Measurements from ENCODE around the gene PYGB. TPM values are rescaled to one million over a fixed set of nuclear protein-coding genes. Genes with fewer than 3 reads are reported as not detected.
"Not testable (repeated sequence)": the region's sequence is repeated elsewhere in the genome, so short reads cannot be mapped to it uniquely, and the experiment has no call there.

Gene PYGB
- total and polyA plus RNA-seq, 4 donors = 30.3 to 90.3 (median 47.3) TPM

GRCh38 chr20:25259358-25259757, 11.5 kb downstream of the PYGB start:
- no peak overlapping the region for H3K9ac ChIP-seq (ENCODE audit: insufficient read depth in 1 of 2, low read length in 2 of 2)
- WGBS, 2 donors = 90 to 97% methylated on average over 12 of the region's 12 CpGs

GRCh38 chr20:25259788-25260254, 11.9 kb downstream of the PYGB start:
- Histone ChIP-seq H3K9ac (ENCODE audit: insufficient read depth in 1 of 2, low read length in 2 of 2) (no peak overlapping the region), H3K4me1 (ENCODE audit: control insufficient read depth in 5 of 5, insufficient read depth in 5 of 5, low read length in 5 of 5) (peaks cover 0 to 5% (median 0%) of the 10 kb centered on the region in 5 donors), H3K9me3 (ENCODE audit: control insufficient read depth in 4 of 4, insufficient read depth in 3 of 4, low read length in 3 of 4) (no peaks in the 10 kb centered on the region), H3K27ac (ENCODE audit: low read depth in 1 of 2, low read length in 1 of 2) (no peak overlapping the region), H3K36me3 (ENCODE audit: control insufficient read depth in 4 of 4, insufficient read depth in 4 of 4, low read length in 4 of 4) (peaks cover 6 to 14% (median 8%) of the 10 kb centered on the region in 4 donors), H3K27me3 (ENCODE audit: control insufficient read depth in 3 of 3, insufficient read depth in 3 of 3, low read length in 2 of 3) (no peaks in the 10 kb centered on the region), H3K4me3 (no peak overlapping the region)
- 96% methylated on average over 9 of the region's 9 CpGs for WGBS, 2 donors
- no peak for TF ChIP-seq CTCF (IDR thresholded peaks at IDR 0.05; ENCODE audit: control extremely low read depth, extremely low read depth)
- no peak for DNase-seq
- ATAC-seq (ENCODE audit: insufficient read depth, low FRiP score) = no peak

More at GRCh38 chr20:25259358-25259757, 11.5 kb downstream of the PYGB start:
- Histone ChIP-seq H3K27ac (ENCODE audit: low read depth in 1 of 2, low read length in 1 of 2) (no peak overlapping the region), H3K36me3 (ENCODE audit: control insufficient read depth in 4 of 4, insufficient read depth in 4 of 4, low read length in 4 of 4) (peaks cover 6 to 14% (median 8%) of the 10 kb centered on the region in 4 donors), H3K9me3 (ENCODE audit: control insufficient read depth in 4 of 4, insufficient read depth in 3 of 4, low read length in 3 of 4) (no peaks in the 10 kb centered on the region), H3K27me3 (ENCODE audit: control insufficient read depth in 3 of 3, insufficient read depth in 3 of 3, low read length in 2 of 3) (no peaks in the 10 kb centered on the region), H3K4me1 (ENCODE audit: control insufficient read depth in 5 of 5, insufficient read depth in 5 of 5, low read length in 5 of 5) (peaks cover 0 to 5% (median 0%) of the 10 kb centered on the region in 5 donors), H3K4me3 (no peak overlapping the region)
- ATAC-seq (ENCODE audit: insufficient read depth, low FRiP score) (no peak), DNase-seq (no peak)
- no peak for TF ChIP-seq CTCF (IDR thresholded peaks at IDR 0.05; ENCODE audit: control extremely low read depth, extremely low read depth)

- H3K27ac ChIP-seq (ENCODE audit: low read depth in 1 of 2, low read length in 1 of 2); H3K4me1 ChIP-seq (ENCODE audit: control insufficient read depth in 5 of 5, insufficient read depth in 5 of 5, low read length in 5 of 5); H3K9ac ChIP-seq (ENCODE audit: insufficient read depth in 1 of 2, low read length in 2 of 2); H3K27me3 ChIP-seq (ENCODE audit: control insufficient read depth in 3 of 3, insufficient read depth in 3 of 3, low read length in 2 of 3); H3K9me3 ChIP-seq (ENCODE audit: control insufficient read depth in 4 of 4, insufficient read depth in 3 of 4, low read length in 3 of 4); ATAC-seq (ENCODE audit: insufficient read depth, low FRiP score); H3K4me3 ChIP-seq; DNase-seq: not testable (repeated sequence)
- WGBS, 2 donors = 87 to 93% methylated on average over 16 of the region's 16 CpGs
- H3K36me3 ChIP-seq (ENCODE audit: control insufficient read depth in 4 of 4, insufficient read depth in 4 of 4, low read length in 4 of 4) = peaks cover 6 to 12% (median 8%) of the 10 kb centered on the region in 4 donors
These were observed 13.0 kb downstream of the PYGB start for GRCh38 chr20:25260770-25261437.

- WGBS, 2 donors = 89 to 92% methylated on average over 11 of the region's 11 CpGs
- no peaks in the 10 kb centered on the region for H3K4me1 ChIP-seq (ENCODE audit: control insufficient read depth in 5 of 5, insufficient read depth in 5 of 5, low read length in 5 of 5)
- no peak for TF ChIP-seq CTCF (IDR thresholded peaks at IDR 0.05; ENCODE audit: control extremely low read depth, extremely low read depth)
- no peaks in the 10 kb centered on the region for H3K9me3 ChIP-seq (ENCODE audit: control insufficient read depth in 4 of 4, insufficient read depth in 3 of 4, low read length in 3 of 4)
- peaks cover 0 to 31% (median 11%) of the 10 kb centered on the region in 4 donors for H3K36me3 ChIP-seq (ENCODE audit: control insufficient read depth in 4 of 4, insufficient read depth in 4 of 4, low read length in 4 of 4)
- H3K4me3 ChIP-seq = no peak overlapping the region
- no peak overlapping the region for H3K27ac ChIP-seq (ENCODE audit: low read depth in 1 of 2, low read length in 1 of 2)
- H3K9ac ChIP-seq (ENCODE audit: insufficient read depth in 1 of 2, low read length in 2 of 2) = no peak overlapping the region
- DNase-seq (no peak), ATAC-seq (ENCODE audit: insufficient read depth, low FRiP score) (no peak)
- H3K27me3 ChIP-seq (ENCODE audit: control insufficient read depth in 3 of 3, insufficient read depth in 3 of 3, low read length in 2 of 3) = no peaks in the 10 kb centered on the region
These were observed 21.4 kb downstream of the PYGB start for GRCh38 chr20:25269057-25269832.
